ENCODE data around the gene UBR1.
A peak's percentile ranks its signal among the peaks of the same experiment; 100 is the strongest.
"Not testable (repeated sequence)": the region's sequence is repeated elsewhere in the genome, so short reads cannot be mapped to it uniquely, and the experiment has no call there.

Gene UBR1

GRCh38 chr15:42954291-42954690 is 151.5 kb downstream of the UBR1 start:
- no peak for DNase-seq

- DNase-seq, result not testable (repeated sequence)
Measured at GRCh38 chr15:42948898-42949297, 156.9 kb downstream of the UBR1 start.

- no peak for DNase-seq
Measured at GRCh38 chr15:42940527-42940926, 165.3 kb downstream of the UBR1 start.

GRCh38 chr15:42939841-42940240 is 166.0 kb downstream of the UBR1 start:
- DNase-seq, result no peak

- DNase-seq, result no peak
Measured at GRCh38 chr15:42937143-42937542, 168.7 kb downstream of the UBR1 start.

- no peak for DNase-seq
Measured at GRCh38 chr15:42933886-42934667, 171.8 kb downstream of the UBR1 start.

- no peak for DNase-seq
Measured at GRCh38 chr15:42932833-42933515, 172.9 kb downstream of the UBR1 start.

- no peak for DNase-seq
Measured at GRCh38 chr15:42931702-42932486, 173.9 kb downstream of the UBR1 start.

- DNase-seq, result no peak
Measured at GRCh38 chr15:42929306-42929848, 176.5 kb downstream of the UBR1 start.

GRCh38 chr15:42921342-42921731 is 184.5 kb downstream of the UBR1 start:
- peak; percentile 54 for DNase-seq

- DNase-seq, result peak; percentile 96
Measured at GRCh38 chr15:42920519-42921341, 185.1 kb downstream of the UBR1 start, which contains the start of gene TTBK2. Gene TTBK2 (minus strand): TSS chr15:42920778. CDS start chr15:42878617, 42,161 bp downstream.

- no peak for DNase-seq
Measured at GRCh38 chr15:42919799-42920518, 185.9 kb downstream of the UBR1 start.

GRCh38 chr15:42919308-42919707 is 186.5 kb downstream of the UBR1 start:
- DNase-seq, result no peak

GRCh38 chr15:42918047-42918446 is 187.8 kb downstream of the UBR1 start:
- DNase-seq, result no peak

GRCh38 chr15:42915654-42916315 is 190.1 kb downstream of the UBR1 start:
- DNase-seq, result no peak

- DNase-seq, result no peak
Measured at GRCh38 chr15:42914728-42915497, 190.9 kb downstream of the UBR1 start.

- DNase-seq, result no peak
Measured at GRCh38 chr15:42911058-42911592, 194.7 kb downstream of the UBR1 start.

- no peak for DNase-seq
Measured at GRCh38 chr15:42908538-42908937, 197.3 kb downstream of the UBR1 start.

GRCh38 chr15:42903388-42904324 is 202.2 kb downstream of the UBR1 start:
- DNase-seq, result no peak

All from activated CD4-positive, CD25-positive, alpha-beta regulatory T cell treated with anti-CD3 and anti-CD28 coated beads, Interleukin-2, amount 50 U/mL, for 72 hours (primary cell).